ENCODE measurements around the gene TC2N.

Gene TC2N

DNA sequence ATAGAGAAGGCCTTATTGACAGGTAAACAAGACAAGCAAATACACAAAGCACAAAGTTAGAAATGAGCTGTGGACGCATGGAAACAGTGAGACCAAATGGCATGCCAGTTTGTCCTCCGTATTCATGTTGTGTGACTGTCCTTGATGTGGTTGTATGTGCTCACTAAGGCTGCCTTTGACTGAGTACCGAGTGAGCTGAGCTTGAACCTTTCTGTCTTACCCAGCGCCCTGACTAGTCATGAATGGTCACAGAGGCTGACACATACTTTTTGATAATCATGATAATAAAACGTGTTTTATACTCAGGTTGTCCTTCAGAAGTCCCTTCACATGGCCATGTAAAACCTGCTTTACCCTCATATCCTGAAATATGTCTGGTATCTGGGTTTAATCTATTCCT is 134.9 kb downstream of the TC2N start:
- no peak for ATAC-seq (ENCODE audit: low read depth)
- Mint-ChIP-seq H3K9me3 (no peaks in the 10 kb centered on the region), H3K27me3 (peaks cover 10% of the 10 kb centered on the region), H3K27ac (no peak overlapping the region), H3K4me3 (no peak overlapping the region), H3K4me1 (peaks cover 2% of the 10 kb centered on the region), H3K36me3 (no peaks in the 10 kb centered on the region)
- no peak for DNase-seq (ENCODE audit: low spot score in 2 of 2)

DNA sequence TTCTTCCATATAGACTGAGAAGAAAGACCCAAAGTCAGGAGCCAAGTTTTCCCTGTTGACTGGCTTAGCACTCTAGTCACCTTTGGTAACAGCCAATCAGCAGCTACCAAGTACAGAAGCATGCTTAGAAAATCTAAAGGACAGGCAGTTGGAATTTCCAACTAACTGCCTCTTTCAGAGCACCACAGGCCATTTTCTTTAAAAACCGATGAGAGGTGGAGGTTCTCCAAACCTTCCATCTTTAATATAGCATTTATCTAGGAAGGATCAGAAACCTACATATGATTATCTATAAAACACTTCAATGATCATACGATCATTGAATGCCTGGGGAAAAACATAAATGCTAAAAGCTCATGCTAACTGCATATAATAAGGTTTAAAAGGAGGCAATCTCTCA is 135.3 kb downstream of the TC2N start, which contains the start of gene CATSPERB:
TSS of gene CATSPERB (minus strand) at position 101 of the 400 bp plus-strand sequence. CDS start 2,607 bp downstream, outside the sequence.
- no peaks in the 10 kb centered on the region for H3K36me3 Mint-ChIP-seq
- ATAC-seq (ENCODE audit: low read depth) (no peak), DNase-seq (ENCODE audit: low spot score in 2 of 2) (no peak)
- H3K4me1 Mint-ChIP-seq, result peaks cover 2% of the 10 kb centered on the region
- H3K9me3 Mint-ChIP-seq, result no peaks in the 10 kb centered on the region
- H3K4me3 Mint-ChIP-seq, result no peak within 1 kb of the TSS
- no peak within 1 kb of the TSS for H3K27ac Mint-ChIP-seq
- H3K27me3 Mint-ChIP-seq, result peaks cover 10% of the 10 kb centered on the region

DNA sequence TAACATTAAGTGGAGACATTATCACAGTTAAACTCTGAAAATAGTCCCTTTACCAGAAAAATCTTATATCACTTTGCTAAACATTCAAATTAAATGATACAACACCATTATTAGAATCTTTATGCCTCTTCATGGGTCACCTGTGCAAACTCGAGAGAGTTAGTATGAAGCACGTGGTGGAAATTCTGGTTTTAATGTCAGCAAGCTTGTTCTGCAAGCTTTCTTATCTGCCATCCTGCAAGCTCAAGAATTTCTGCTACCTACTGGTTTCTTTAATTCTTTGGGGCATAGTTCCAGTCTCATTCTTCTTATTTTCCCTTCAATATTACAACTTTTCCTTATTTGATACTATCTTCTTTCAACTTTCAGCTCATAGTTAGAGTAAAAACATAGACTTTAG is 136.3 kb downstream of the TC2N start:
- Mint-ChIP-seq H3K9me3 (no peaks in the 10 kb centered on the region), H3K27ac (no peak overlapping the region), H3K4me3 (no peak overlapping the region), H3K36me3 (no peaks in the 10 kb centered on the region), H3K27me3 (peaks cover 7% of the 10 kb centered on the region), H3K4me1 (peaks cover 2% of the 10 kb centered on the region)
- ATAC-seq (ENCODE audit: low read depth) (no peak), DNase-seq (ENCODE audit: low spot score in 2 of 2) (no peak)

DNA sequence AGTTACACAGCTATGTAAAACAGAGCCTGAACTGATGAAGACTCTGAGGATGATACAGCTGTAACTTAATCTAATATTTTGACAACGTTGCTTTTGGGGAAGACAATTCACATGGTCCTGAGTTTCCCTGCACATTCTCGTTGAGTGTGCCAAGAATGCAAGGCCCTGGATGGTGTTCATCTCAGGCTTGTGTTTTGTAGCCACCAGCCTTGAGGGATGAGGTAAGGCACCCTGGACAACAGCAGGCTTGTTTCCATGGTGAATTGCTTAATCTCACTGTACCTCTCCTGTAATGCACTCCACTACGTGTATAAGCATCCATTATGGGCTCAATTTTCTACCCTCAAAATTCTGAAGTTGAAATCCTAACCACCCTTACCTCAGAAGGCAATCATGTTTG is 137.6 kb downstream of the TC2N start:
- no peak for DNase-seq (ENCODE audit: low spot score in 2 of 2)
- Mint-ChIP-seq H3K27me3 (peaks cover 5% of the 10 kb centered on the region), H3K9me3 (no peaks in the 10 kb centered on the region), H3K4me3 (no peak overlapping the region), H3K36me3 (no peaks in the 10 kb centered on the region), H3K27ac (no peak overlapping the region), H3K4me1 (peaks cover 2% of the 10 kb centered on the region)
- ATAC-seq (ENCODE audit: low read depth), result no peak

All from memory B cell (primary cell).